ENCODE measurements around the gene COL16A1. TPM values are rescaled to one million over a fixed set of nuclear protein-coding genes. Genes with fewer than 3 reads are reported as not detected.
A peak's percentile ranks its signal among the peaks of the same experiment; 100 is the strongest.

COL16A1 gene
- total and polyA plus RNA-seq, 2 of the 13 experiments (the other 11 are each of a cell fraction or from before 2014, with no cell fraction given): 4.3 to 12.2 TPM

DNA sequence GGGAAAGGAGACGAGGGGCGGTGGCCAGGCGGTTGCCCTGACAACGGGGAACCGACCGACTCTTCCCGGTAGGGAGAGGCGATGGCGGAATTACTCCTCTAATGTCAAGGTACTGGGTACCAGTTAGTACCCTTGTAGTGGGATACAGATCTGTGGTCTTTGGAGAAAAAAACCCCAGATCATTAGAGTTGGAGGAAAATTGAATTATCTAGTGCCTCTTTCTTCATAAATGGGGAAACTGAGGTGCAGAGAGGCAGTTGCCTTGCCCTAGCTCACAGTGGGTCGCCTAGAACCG is 58.6 kb downstream of the COL16A1 start:
- ATAC-seq: no peak
- 0% methylated on average over 11 of the region's 11 CpGs for WGBS (ENCODE audit: low lambda C conversion rate)
- no peak for FAIRE-seq
- Histone ChIP-seq H3K4me1 (ENCODE audit: insufficient read depth, low read length) (peaks cover 62% of the 10 kb centered on the region), H3K27ac (ENCODE audit: extremely low read length, insufficient read depth, low read length) (peak overlapping the region; percentile 89), H3K27me3 (ENCODE audit: control insufficient read depth in 1 of 2, insufficient read depth in 2 of 2, low read length in 2 of 2) (no peaks in the 10 kb centered on the region; a peak in 1 of 5 replicates), H3K79me2 (ENCODE audit: insufficient read depth, low read length) (peaks cover 35% of the 10 kb centered on the region), H2AFZ (ENCODE audit: low read length) (peak overlapping the region; percentile 93), H3K36me3 (replicated peaks in 1 of 2; ENCODE audit: control insufficient read depth in 1 of 2, insufficient read depth in 2 of 2, low read length in 2 of 2) (0 out of 5 replicates have a peak, but pooled peaks cover 0 to 4% of the 10 kb centered on the region in 2 experiments), H3K9me3 (ENCODE audit: low read length) (no peaks in the 10 kb centered on the region), H3K4me2 (ENCODE audit: low read depth, low read length) (peak overlapping the region; percentile 90), H4K20me1 (ENCODE audit: insufficient read depth, low read length) (no peaks in the 10 kb centered on the region), H3K9ac (ENCODE audit: insufficient read depth, low read depth, low read length) (peak overlapping the region; percentile 93), H3K4me3 (replicated peaks in 1 of 3; ENCODE audit: insufficient read depth in 1 of 3, low read depth in 2 of 3, low read length in 3 of 3) (peak overlapping the region; percentile 72 to 87 (median 84))
- CTCF ChIA-PET (ENCODE audit: low intra/inter-chr PET ratio, low total read pairs): no interaction called here
- BruUV-seq (replicated peaks): TSS peak; percentile 87
- no peak for DNase-seq (ENCODE audit: low spot score)
- in situ Hi-C loops (cut with HindIII; ENCODE audit: extremely low pct_ligation_motif_present, low pct_unique_long_range_greater_than_20kb): no loop called here
- intact Hi-C loops (cut with micrococcal nuclease; ENCODE audit: unreplicated experiment): no loop called here
- POLR2A ChIA-PET: interaction anchor here (0.8 to 2.7 kb wide), 14 partner anchors 11 to 348 kb away, joined by 3 to 22 read pairs (median 3); partner anchors contain the start of genes COL16A1, SNRNP40, TINAGL1 and ZCCHC17
- TF ChIP-seq ZNF672 (CRISPR knock-in tag; IDR thresholded peaks at IDR 0.05) (no peak), ATF7-NPFF (CRISPR knock-in tag; IDR thresholded peaks at IDR 0.05; ENCODE audit: low read depth) (no peak), MTF1 (CRISPR knock-in tag; IDR thresholded peaks at IDR 0.05) (0 out of 2 replicates have a peak, but pooled peaks have one; percentile 32), KLF12 (CRISPR knock-in tag; IDR thresholded peaks at IDR 0.05; ENCODE audit: borderline replicate concordance) (peak; percentile 81; the same call in 1 of the 2 replicates), SRSF1 (optimal IDR thresholded peaks at IDR 0.05; ENCODE audit: low read depth, low read length) (no peak), GMEB1 (CRISPR knock-in tag; IDR thresholded peaks at IDR 0.05; ENCODE audit: borderline replicate concordance) (no peak), ZNF232 (CRISPR knock-in tag; IDR thresholded peaks at IDR 0.05; ENCODE audit: borderline replicate concordance) (peak; percentile 44; the same call in 1 of the 2 replicates), ZNF777 (CRISPR knock-in tag; IDR thresholded peaks at IDR 0.05) (0 out of 2 replicates have a peak, but pooled peaks have one; percentile 19), U2AF2 (IDR thresholded peaks at IDR 0.05; ENCODE audit: low read depth, low read length) (no peak; the same call in 1 of the 2 replicates), ZNF282 (IDR thresholded peaks at IDR 0.05; ENCODE audit: partially characterized antibody) (no peak), ZNF234 (CRISPR knock-in tag; conservative IDR thresholded peaks at IDR 0.05) (no peak), TP53 (CRISPR knock-in tag; conservative IDR thresholded peaks at IDR 0.05) (0 out of 2 replicates have a peak, but pooled peaks have one; percentile 19), BRF2 (CRISPR knock-in tag; IDR thresholded peaks at IDR 0.05) (no peak), RFX3 (CRISPR knock-in tag; IDR thresholded peaks at IDR 0.05) (peak; percentile 90), RAD21 (CRISPR knock-in tag; IDR thresholded peaks at IDR 0.05) (0 out of 2 replicates have a peak, but pooled peaks have one; percentile 8), MXI1 (IDR thresholded peaks at IDR 0.05; ENCODE audit: borderline replicate concordance, low read depth, low read length) (peak; percentile 67; the same call in 1 of the 3 replicates), ZNF780A (CRISPR knock-in tag; IDR thresholded peaks at IDR 0.05) (no peak), KLF9 (CRISPR knock-in tag; IDR thresholded peaks at IDR 0.05; ENCODE audit: low read depth) (no peak), ZMYM4 (CRISPR knock-in tag; IDR thresholded peaks at IDR 0.05) (0 out of 2 replicates have a peak, but pooled peaks have one; percentile 0)
- TF ChIP-seq, protein P1, sequence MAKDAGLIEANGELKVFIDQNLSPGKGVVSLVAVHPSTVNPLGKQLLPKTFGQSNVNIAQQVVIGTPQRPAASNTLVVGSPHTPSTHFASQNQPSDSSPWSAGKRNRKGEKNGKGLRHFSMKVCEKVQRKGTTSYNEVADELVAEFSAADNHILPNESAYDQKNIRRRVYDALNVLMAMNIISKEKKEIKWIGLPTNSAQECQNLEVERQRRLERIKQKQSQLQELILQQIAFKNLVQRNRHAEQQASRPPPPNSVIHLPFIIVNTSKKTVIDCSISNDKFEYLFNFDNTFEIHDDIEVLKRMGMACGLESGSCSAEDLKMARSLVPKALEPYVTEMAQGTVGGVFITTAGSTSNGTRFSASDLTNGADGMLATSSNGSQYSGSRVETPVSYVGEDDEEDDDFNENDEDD (CRISPR knock-in tag; IDR thresholded peaks at IDR 0.05; ENCODE audit: borderline replicate concordance): 0 out of 2 replicates have a peak, but pooled peaks have one; percentile 68
- TF ChIP-seq, protein P2, sequence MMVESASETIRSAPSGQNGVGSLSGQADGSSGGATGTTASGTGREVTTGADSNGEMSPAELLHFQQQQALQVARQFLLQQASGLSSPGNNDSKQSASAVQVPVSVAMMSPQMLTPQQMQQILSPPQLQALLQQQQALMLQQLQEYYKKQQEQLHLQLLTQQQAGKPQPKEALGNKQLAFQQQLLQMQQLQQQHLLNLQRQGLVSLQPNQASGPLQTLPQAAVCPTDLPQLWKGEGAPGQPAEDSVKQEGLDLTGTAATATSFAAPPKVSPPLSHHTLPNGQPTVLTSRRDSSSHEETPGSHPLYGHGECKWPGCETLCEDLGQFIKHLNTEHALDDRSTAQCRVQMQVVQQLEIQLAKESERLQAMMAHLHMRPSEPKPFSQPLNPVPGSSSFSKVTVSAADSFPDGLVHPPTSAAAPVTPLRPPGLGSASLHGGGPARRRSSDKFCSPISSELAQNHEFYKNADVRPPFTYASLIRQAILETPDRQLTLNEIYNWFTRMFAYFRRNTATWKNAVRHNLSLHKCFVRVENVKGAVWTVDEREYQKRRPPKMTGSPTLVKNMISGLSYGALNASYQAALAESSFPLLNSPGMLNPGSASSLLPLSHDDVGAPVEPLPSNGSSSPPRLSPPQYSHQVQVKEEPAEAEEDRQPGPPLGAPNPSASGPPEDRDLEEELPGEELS (CRISPR knock-in tag; IDR thresholded peaks at IDR 0.05): 0 out of 2 replicates have a peak, but pooled peaks have one; percentile 33
